ENCODE measurements around the gene STYX. TPM values are rescaled to one million over a fixed set of nuclear protein-coding genes. Genes with fewer than 3 reads are reported as not detected.

The STYX gene
- total RNA-seq, 1 experiment from 2014 or later: 24.0 TPM

DNA sequence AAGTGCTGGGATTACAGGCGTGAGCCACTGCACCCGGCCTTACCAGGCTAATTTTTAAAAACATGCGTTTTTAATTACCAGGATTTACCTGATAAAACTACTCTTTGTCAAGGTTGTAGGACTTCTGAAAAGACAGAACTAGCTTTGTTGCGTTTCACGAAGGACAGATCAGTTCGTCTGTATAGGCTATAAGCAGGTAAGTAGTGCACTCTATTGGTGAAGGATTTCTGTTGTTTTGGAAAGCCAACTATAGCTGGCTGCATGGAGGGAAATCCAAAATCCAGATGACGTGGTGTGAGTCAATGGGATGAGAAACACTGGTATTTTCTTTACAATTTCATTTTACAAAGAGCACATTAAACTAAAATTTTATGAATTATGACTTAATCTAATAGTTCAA is 46.9 kb downstream of the STYX start:
- Histone ChIP-seq H3K4me2 (ENCODE audit: insufficient read depth, insufficient read length, low read length) (no peak overlapping the region), H4K5ac (ENCODE audit: insufficient read length, low read depth, low read length) (no peak overlapping the region), H3K27ac (ENCODE audit: insufficient read length, low read depth, low read length) (no peak overlapping the region), H3K4me1 (ENCODE audit: insufficient read depth, low read length) (no peaks in the 10 kb centered on the region), H2BK15ac (ENCODE audit: low read depth, low read length) (no peak overlapping the region), H3T11ph (ENCODE audit: low read length) (no peak overlapping the region), H3K23ac (ENCODE audit: insufficient read length, low read depth, low read length) (no peak overlapping the region), H2AFZ (ENCODE audit: low read length) (no peak overlapping the region), H2BK20ac (ENCODE audit: low read depth, low read length, poor library complexity, severe bottlenecking) (no peak overlapping the region), H3K14ac (ENCODE audit: insufficient read depth, low read length) (no peak overlapping the region), H2AK5ac (ENCODE audit: insufficient read length, low read length) (no peak overlapping the region), H3K9me3 (ENCODE audit: control insufficient read depth, low read depth, low read length) (no peaks in the 10 kb centered on the region), H4K8ac (replicated peaks; ENCODE audit: insufficient read length, low read depth, low read length) (no peak overlapping the region), H3K9ac (ENCODE audit: extremely low read depth, insufficient read length, low read length) (no peak overlapping the region), H3K18ac (ENCODE audit: insufficient read length, low read depth, low read length) (no peak overlapping the region), H3K23me2 (ENCODE audit: insufficient read length, low read depth, low read length, poor library complexity, severe bottlenecking) (no peaks in the 10 kb centered on the region), H3K79me2 (ENCODE audit: insufficient read depth, low read length) (no peaks in the 10 kb centered on the region), H3K79me1 (ENCODE audit: insufficient read depth, low read depth, low read length, poor library complexity, severe bottlenecking) (no peaks in the 10 kb centered on the region), H2BK120ac (ENCODE audit: low read depth, low read length, poor library complexity, severe bottlenecking) (no peak overlapping the region), H2BK5ac (ENCODE audit: insufficient read length, low read length) (no peak overlapping the region), H4K20me1 (ENCODE audit: control insufficient read depth, insufficient read depth, insufficient read length) (no peaks in the 10 kb centered on the region), H2BK12ac (ENCODE audit: insufficient read length, low read depth, low read length) (no peak overlapping the region), H3K56ac (ENCODE audit: insufficient read length, low read depth, low read length) (no peak overlapping the region), H4K91ac (ENCODE audit: insufficient read length, low read depth, low read length) (no peak overlapping the region), H3K4ac (ENCODE audit: low read depth, low read length) (no peak overlapping the region), H3K27me3 (ENCODE audit: insufficient read depth, low read length) (no peaks in the 10 kb centered on the region)
- Mint-ChIP-seq H3K4me3 (no peak overlapping the region), H3K9me3 (no peaks in the 10 kb centered on the region), H3K27ac (no peak overlapping the region), H3K27me3 (ENCODE audit: low read depth) (no peaks in the 10 kb centered on the region), H3K36me3 (ENCODE audit: insufficient read depth in 1 of 3, low read depth in 3 of 3) (peaks cover 2 to 43% (median 13%) of the 10 kb centered on the region in 3 experiments; a peak in 5 of 7 replicates), H3K4me1 (no peaks in the 10 kb centered on the region)
- WGBS (ENCODE audit: extremely low coverage, insufficient read length, low lambda C conversion rate): no CpG with 5 or more reads among the region's 7 CpGs
- DNase-seq: no peak
- TF ChIP-seq, protein P1, sequence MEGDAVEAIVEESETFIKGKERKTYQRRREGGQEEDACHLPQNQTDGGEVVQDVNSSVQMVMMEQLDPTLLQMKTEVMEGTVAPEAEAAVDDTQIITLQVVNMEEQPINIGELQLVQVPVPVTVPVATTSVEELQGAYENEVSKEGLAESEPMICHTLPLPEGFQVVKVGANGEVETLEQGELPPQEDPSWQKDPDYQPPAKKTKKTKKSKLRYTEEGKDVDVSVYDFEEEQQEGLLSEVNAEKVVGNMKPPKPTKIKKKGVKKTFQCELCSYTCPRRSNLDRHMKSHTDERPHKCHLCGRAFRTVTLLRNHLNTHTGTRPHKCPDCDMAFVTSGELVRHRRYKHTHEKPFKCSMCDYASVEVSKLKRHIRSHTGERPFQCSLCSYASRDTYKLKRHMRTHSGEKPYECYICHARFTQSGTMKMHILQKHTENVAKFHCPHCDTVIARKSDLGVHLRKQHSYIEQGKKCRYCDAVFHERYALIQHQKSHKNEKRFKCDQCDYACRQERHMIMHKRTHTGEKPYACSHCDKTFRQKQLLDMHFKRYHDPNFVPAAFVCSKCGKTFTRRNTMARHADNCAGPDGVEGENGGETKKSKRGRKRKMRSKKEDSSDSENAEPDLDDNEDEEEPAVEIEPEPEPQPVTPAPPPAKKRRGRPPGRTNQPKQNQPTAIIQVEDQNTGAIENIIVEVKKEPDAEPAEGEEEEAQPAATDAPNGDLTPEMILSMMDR (conservative IDR thresholded peaks at IDR 0.05): no peak

Measured in H9 (cell line).